Adrenal gland (tissue), 12 donors: ENCODE measurements around the gene OR6C4. TPM values are rescaled to one million over a fixed set of nuclear protein-coding genes. Genes with fewer than 3 reads are reported as not detected.
"Not testable (repeated sequence)": the region's sequence is repeated elsewhere in the genome, so short reads cannot be mapped to it uniquely, and the experiment has no call there.

Experiments
- DNase-seq, 7 donors: peaks; one replicate each; pipeline ENCODE4 v3.0.0-alpha.2; 2019 to 2020
- H3K27ac ChIP-seq, 5 donors: fragments of 200-600 bp; sonication (generic) in 4 of 5; 1 replicate in 3 of 5; 2 replicates in 2 of 5; pipeline versions ENCODE4 v1.5.1 to v1.8.0; 2016 to 2020; ENCODE audit warnings: mild to moderate bottlenecking in 1 of 5
- H3K27me3 ChIP-seq: fragments of 200-600 bp; 2 replicates; pipeline ENCODE4 v1.8.0; 2021
- H3K36me3 ChIP-seq, 2 donors: fragments of 200-600 bp; replicated peaks in 1 of 2; 1 replicate in 1 of 2; 2 replicates in 1 of 2; pipeline versions ENCODE4 v1.5.1 to v1.8.0; 2018 to 2022
- H3K4me1 ChIP-seq, 2 donors: fragments of 200-600 bp; replicated peaks in 1 of 2; 1 replicate in 1 of 2; 2 replicates in 1 of 2; pipeline versions ENCODE4 v1.5.1 to v1.8.0; 2018 to 2021
- H3K4me3 ChIP-seq, 4 donors: fragments of 200-600 bp; sonication (generic) in 3 of 4; one replicate each; pipeline ENCODE4 v1.5.1; 2016 to 2018
- H3K9me3 ChIP-seq, 3 donors: fragments of 200-600 bp; sonication (generic) in 1 of 3; replicated peaks in 1 of 3; 1 replicate in 2 of 3; 2 replicates in 1 of 3; pipeline versions ENCODE4 v1.5.1 to v1.8.0; 2016 to 2021
- CTCF ChIP-seq, 6 experiments: fragments of 450-650 bp in 4 of 6; fragments of 200-600 bp in 2 of 6; sonication (generic) in 1 of 6; IDR thresholded peaks; 1 replicate in 5 of 6; 2 replicates in 1 of 6; pipeline versions ENCODE4 v1.5.1 to v1.8.0; 2016 to 2021; ENCODE audit warnings: antibody characterized with exemption in 6 of 6, mild to moderate bottlenecking in 2 of 6, moderate library complexity in 1 of 6
- POLR2A ChIP-seq, 2 donors: fragments of 450-650 bp; IDR thresholded peaks; one replicate each; pipeline ENCODE4 v1.6.1; 2017; ENCODE audit warnings: antibody characterized with exemption in 2 of 2, mild to moderate bottlenecking in 2 of 2, moderate library complexity in 1 of 2
- WGBS, 4 donors: extraction: QIAGEN DNeasy Blood & Tissue Kit in 2 of 4; methylation state at CpG; one replicate each; pipeline versions ENCODE4 v1.1.5 to v1.1.7; 2013 to 2017; 5-methylcytosine and 5-hydroxymethylcytosine counted together
- intact Hi-C, 2 donors: fragments of 100-400 bp; cut with DNase I; formaldehyde crosslinking; loops; one replicate each; pipeline versions ENCODE4 v1.14.1 to v1.15.0; 2022 to 2023
- polyA plus RNA-seq, 3 donors: library from polyadenylated mRNA; stranded (reverse); fragments of 200-250 nt in 2 of 3; fragments of 350-450 nt in 1 of 3; fragmentation: Illumina TruSeq in 1 of 3; extraction: RNeasy Lipid Tissue Mini Kit (QIAGEN cat#74804) in 1 of 3; gene quantifications; one replicate each; pipeline ENCODE4 v1.2.3, GENCODE V29; 2013 to 2014
- total RNA-seq, 9 donors: library from RNA; depleted of rRNA in 4 of 9; stranded (reverse); fragments of >200 nt in 4 of 9; fragments of 120-200 nt in 1 of 9; fragmentation: NEBNext Ultra II Directional in 1 of 9; extraction: Animal tissue kit (Norgen Biotek cat#: 25700) in 1 of 9; gene quantifications; one replicate each; pipeline versions ENCODE4 v1.1.0 to v1.2.4, GENCODE V29; 2013 to 2023
- donor health status: healthy with polysubstance abuse.
- donor health status: Bipolar disorder and iron deficiency.
- donor health status: DM: yes; HTN: yes; CAD: no.
- donor health status: DM: no; HTN: no; CAD: no.
- donor health status: DM: no; HTN: no; CAD: no.
- donor health status: DM: yes; HTN: yes; CAD: no.

OR6C4 gene
- total and polyA plus RNA-seq, 12 donors, result not detected

- intact Hi-C loops, result no loop called here
- no peaks in the 10 kb centered on the region for H3K36me3 ChIP-seq
- DNase-seq, result no peak
- no peak overlapping the region for H3K4me3 ChIP-seq
- no peak overlapping the region for H3K27ac ChIP-seq
- H3K27me3 ChIP-seq, result no peaks in the 10 kb centered on the region
- TF ChIP-seq POLR2A (IDR thresholded peaks at IDR 0.05) (no peak), CTCF (IDR thresholded peaks at IDR 0.05) (no peak)
- no peaks in the 10 kb centered on the region for H3K4me1 ChIP-seq
- H3K9me3 ChIP-seq, result no peaks in the 10 kb centered on the region
Measured at GRCh38 chr12:55516391-55516790, 33.0 kb upstream of the OR6C4 start.

- H3K27ac ChIP-seq, H3K4me1 ChIP-seq, DNase-seq, H3K36me3 ChIP-seq, H3K4me3 ChIP-seq, H3K9me3 ChIP-seq, intact Hi-C loops, H3K27me3 ChIP-seq: not testable (repeated sequence)
- WGBS, 4 donors, result 56 to 73% (median 69%) methylated on average over 2 of the region's 2 CpGs
Measured at GRCh38 chr12:55548235-55548634, 1.2 kb upstream of the OR6C4 start.

- Histone ChIP-seq H3K36me3 (no peaks in the 10 kb centered on the region), H3K27me3 (no peaks in the 10 kb centered on the region), H3K4me3 (no peak overlapping the region), H3K4me1 (no peaks in the 10 kb centered on the region), H3K27ac (no peak overlapping the region), H3K9me3 (no peaks in the 10 kb centered on the region)
- intact Hi-C loops, result no loop called here
- TF ChIP-seq POLR2A (IDR thresholded peaks at IDR 0.05), result no peak
- TF ChIP-seq CTCF (IDR thresholded peaks at IDR 0.05), result no peak
- no peak for DNase-seq
Measured at GRCh38 chr12:55548756-55549155, 646 bp upstream of the OR6C4 start.

- no peak for TF ChIP-seq POLR2A (IDR thresholded peaks at IDR 0.05)
- TF ChIP-seq CTCF (IDR thresholded peaks at IDR 0.05), result no peak
- no peaks in the 10 kb centered on the region for H3K4me1 ChIP-seq
- no peak for DNase-seq
- intact Hi-C loops, result no loop called here
- no peak overlapping the region for H3K4me3 ChIP-seq
- no peaks in the 10 kb centered on the region for H3K36me3 ChIP-seq
- no peaks in the 10 kb centered on the region for H3K9me3 ChIP-seq
- no peak overlapping the region for H3K27ac ChIP-seq
- H3K27me3 ChIP-seq, result no peaks in the 10 kb centered on the region
Measured at GRCh38 chr12:55554296-55554695, 4.9 kb downstream of the OR6C4 start.

GRCh38 chr12:55570060-55570459 lies 20.7 kb downstream of the OR6C4 start:
- H3K27me3 ChIP-seq, H3K4me3 ChIP-seq, DNase-seq, H3K9me3 ChIP-seq, H3K27ac ChIP-seq, H3K4me1 ChIP-seq, intact Hi-C loops, H3K36me3 ChIP-seq: not testable (repeated sequence)

- DNase-seq, H3K27me3 ChIP-seq, H3K36me3 ChIP-seq, H3K4me3 ChIP-seq, H3K9me3 ChIP-seq, H3K27ac ChIP-seq, intact Hi-C loops, H3K4me1 ChIP-seq: not testable (repeated sequence)
- 88 to 96% (median 94%) methylated on average over 1 of the region's 1 CpG for WGBS, 4 donors
Measured at GRCh38 chr12:55570689-55571088, 21.3 kb downstream of the OR6C4 start.
